Cerebellar nuclear complex (tissue), 1 donor: ENCODE measurements around the gene CENPQ.

Source experiments
- DNase-seq, 2 experiments: peaks; one replicate each; lab custom pipeline; 2025; lab: John Stamatoyannopoulos, UW

Gene CENPQ

DNA sequence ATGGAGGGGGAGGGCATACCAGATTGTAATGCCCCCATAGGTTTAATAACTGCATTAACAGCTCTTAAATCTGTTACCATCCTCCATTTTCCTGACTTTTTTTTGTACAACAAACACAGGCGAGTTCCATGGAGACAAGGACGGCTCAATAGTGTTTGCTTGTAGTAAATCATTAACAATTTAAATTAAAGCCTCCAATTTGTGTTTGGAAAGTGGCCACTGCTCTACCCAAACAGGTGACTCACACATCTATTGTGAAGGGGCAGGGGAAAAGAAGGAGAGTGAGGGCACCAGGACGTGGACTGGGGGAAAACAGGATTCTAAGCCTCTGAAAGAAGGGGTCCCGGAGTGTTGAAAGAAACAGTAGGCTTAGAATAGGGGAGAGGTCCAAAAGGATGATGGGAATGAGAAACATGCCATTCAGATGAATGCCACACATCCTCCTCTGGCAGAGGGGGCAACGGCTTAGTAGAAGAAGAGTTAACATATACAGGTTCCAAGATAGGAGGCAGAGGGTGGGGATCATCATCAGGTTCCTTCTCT is 43.5 kb downstream of the CENPQ start:
- DNase-seq, result no peak

DNA sequence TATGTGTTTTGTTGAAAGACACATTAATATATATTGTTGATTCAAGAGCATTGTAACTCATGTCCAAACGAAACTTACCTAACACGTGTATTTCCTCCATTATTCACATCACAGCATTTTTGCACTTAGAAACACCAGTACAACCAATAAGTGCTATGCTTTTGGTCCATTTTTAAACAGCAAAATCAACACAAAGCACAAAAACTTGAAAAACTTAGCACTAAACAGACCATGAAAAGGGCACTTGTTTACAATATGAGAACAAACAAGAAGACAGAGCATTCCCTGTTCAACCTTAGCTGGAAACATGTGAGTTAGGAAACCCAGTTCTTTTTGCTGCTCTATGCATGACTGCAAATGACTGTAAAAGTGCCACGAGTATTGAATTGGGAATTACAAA is 46.2 kb downstream of the CENPQ start:
- no peak for DNase-seq

DNA sequence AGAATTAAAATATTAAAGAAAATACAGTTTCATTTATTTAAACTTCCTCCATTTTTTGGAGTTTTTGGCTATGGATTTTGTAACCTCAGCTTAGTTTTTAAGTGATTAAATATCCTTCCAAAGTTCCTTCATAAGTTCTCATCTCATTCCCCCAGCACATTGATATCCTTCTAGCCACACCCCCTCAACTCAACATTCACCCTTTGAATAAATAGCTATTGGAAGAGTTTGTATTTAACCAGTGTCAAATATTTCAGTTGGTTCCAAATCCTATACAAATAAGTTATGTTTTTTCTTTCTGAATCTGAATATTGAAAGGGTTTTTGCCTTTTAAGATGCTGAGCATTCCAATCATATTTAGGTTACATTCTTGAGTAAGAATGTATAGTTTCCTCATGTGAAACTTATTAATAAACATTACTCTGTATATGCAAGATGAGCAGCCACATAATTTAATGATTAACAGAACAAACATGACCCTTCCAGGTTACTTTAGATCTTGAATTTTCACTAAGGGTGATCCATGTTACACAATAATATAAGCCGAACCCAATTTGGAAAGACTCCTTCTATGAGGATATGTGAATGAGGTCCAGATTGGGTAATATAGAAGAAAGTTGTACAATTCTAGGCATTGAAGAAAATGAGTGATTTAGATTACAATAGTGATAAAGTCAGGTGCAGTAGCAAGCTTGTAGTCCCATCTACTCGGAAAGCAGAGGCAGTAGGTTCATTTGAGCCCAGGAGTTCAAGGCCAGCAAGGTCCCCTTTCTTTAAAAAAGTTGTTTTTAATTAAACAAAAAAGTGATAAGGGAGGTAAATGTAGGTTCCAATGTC is 50.2 kb downstream of the CENPQ start:
- DNase-seq, result no peak

DNA sequence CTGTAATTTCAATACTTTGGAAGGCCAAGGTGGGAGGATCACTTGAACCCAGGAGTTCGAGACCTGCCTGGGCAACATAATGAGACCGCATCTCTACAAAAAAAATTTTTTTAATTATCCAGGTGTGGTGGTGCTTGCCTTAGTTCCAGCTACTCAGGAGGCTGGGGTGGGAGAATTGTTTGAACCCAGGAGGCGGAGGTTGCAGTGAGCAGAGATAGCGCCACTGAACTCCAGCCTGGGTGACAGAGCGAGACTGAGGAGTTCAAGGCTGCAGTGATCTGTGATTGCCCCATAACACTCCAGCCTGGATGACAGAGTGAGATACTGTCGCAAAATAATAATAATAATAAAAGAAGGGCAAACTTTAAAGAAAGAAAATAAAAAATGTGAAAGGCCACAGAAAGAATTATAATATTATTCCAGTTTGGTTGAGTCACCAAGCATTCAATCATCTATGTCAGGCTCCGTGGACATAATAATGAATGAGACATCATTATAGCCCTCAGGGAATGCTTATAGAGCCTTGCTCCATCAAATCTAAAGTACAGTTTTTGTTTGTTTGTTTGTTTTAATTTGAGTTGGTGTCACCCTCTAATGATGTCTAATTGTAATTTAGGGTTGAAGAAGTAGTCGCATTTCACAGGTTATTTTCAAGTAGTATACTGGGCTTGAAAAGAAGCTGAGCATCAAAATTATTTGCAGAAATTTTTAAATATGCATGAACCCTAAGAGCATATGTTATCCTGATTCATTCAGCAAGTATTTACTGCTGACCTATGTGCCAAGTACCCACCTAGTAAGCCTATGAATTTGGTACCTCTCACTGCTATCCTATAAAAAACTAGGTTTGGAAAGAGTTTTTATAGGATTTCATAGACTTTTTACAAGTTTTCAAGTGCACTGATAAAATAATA is 51.7 kb downstream of the CENPQ start:
- no peak for DNase-seq

DNA sequence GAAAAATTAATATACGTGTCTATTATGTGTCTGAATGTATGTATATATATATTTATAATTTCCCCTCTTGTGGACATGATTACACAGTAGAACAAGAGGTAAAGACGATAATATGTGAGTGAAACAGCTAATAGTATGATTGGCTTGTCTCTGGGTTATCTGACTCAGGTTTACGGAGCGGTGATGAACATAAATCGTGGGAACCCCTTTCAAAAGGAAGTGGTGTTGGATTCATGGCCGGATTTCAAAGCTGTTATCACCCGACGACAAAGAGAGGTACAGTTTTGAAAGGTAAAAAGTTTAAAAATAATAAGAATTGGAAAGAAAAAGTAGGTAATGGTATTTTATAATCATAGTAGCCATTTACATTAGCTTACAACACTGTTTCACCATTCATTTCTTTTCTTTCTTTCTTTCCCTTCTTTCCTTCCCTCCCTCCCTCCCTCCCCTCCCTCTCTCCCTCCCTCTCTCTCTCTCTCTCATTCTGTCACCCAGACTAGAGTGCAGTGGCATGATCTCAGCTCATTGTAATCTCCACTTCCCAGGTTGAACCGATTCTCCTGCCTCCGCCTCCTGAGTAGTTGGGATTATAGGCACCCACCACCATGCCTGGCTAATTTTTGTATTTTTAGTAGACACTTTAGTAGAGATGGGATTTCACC is 52.4 kb downstream of the CENPQ start:
- DNase-seq, result no peak

DNA sequence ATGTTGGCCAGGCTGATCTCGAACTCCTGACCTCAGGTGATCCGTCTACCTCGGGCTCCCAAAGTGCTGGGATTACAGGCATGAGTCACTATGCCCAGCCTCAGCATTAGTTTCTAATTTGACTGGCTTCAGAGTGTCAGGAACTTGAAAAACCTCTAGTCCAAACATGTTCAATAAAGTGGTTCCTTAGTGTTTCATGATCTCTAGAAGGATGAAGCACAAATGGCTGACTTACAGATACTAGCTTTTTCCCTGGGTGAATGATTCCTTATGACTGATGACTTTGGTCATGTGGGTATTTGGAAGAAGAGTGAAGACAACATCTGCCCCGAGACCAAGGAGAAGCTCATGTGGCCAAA is 53.0 kb downstream of the CENPQ start:
- no peak for DNase-seq

DNA sequence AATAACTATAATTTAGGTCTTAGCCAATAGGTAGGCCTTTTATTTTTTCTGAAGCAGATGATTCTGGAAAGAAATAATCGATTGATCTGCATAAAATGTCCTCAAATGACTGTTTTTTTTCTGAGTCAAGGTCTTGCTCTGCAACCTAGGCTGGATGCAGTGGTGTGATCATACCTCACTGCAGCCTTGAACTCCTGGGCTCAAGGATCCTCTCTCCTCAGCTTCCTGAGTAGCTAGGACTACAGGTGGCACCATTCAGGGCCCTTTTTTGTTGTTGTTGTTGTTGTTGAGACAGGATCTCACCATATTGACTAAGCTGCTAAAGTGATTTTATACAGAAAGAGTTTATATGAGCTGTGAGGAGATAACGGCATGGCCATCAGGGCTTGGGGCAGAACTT is 54.7 kb downstream of the CENPQ start:
- DNase-seq, result no peak

DNA sequence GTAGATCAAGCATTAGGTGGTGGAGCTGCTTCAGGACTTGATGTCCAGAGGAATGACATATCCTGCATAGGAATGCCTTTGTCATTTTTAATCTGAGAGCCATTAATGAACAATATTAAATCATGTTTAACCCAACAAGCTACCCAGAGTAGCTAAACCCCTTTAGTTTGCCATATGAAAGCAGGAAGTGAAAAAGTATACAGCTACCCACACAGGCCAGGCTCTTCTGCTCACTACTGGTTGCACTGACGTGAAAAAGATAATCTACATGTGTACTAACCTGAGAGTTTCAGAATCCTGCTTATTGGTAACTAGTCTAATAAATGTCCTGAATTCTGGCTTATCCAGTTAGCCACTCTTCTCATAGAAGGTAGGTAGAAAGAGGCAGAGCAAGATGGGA is 56.5 kb downstream of the CENPQ start:
- DNase-seq, result no peak

DNA sequence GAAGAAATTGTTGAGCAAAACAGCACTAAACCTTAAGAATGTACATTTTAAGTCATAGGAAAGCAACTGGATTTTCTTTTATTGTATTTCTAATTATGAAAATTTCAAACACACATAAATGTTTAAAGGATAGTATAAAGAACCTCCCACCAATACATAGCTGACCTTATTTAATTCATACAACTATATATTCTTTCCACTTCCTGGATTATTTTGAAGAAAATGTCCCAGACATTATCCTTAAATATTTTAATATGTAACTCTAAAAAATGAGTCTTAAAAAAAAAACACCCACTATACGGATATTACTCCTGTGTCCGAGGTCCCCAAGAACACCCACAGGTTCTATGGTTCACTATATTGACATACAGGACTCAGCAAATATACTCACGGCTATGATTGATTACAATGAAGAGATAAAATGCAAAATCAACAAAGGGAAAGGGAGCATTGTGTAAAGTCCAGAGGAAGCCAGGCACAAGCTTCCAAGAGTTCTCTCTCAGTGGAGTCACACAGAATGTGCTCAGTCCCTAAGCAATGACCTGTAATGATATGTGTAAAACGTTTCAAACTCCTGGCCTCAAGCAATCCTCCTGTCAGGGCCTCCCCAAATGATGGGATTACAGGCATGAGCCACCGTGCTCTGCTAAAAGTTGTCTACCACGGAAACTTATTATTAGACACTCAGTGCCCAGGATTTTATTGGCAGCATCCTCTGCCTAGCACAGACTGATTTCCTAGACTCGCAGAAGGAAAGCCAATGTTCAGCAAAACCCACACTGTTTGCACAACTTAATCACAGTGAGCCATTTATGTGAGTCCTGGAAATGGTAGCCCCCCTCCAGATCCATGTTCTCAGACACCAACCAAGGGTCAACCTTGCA is 59.8 kb downstream of the CENPQ start:
- DNase-seq, result no peak

DNA sequence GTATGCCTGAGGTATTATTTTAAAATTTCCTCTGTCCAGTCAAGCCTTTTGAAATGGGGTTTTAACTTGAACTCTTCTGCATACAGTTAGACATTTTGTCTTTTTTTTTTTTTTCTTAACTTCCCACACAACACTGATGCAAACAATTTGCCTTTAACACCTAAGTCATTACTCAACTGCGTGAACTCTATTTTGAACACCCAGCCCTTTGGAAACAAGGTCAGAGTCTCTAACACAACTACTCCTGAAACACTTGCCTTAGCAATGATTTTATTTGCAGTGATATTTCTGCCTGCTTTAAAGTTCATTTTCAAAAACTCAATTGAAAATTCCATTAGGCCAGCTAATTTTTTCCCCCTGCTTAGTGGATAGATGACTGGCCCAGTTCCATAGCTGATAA is 60.7 kb downstream of the CENPQ start:
- no peak for DNase-seq

DNA sequence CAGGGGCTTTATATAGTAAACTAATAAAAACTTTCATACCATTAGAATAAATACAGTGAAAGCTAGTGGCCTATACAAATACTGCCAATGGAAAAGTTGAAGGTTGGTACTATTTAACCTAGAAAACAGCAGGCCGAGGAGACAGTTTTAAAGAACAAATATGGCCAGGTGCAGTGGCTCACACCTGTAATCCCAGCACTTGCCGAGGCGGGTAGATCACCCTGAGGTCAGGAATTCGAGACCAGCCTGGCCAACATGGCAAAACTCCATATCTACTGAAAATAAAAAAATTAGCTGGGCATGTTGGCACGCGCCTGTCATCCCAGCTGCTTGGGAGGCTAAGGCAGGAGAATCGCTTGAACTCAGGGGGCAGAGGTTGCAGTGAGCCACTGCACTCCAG is 61.4 kb downstream of the CENPQ start:
- DNase-seq, result no peak

DNA sequence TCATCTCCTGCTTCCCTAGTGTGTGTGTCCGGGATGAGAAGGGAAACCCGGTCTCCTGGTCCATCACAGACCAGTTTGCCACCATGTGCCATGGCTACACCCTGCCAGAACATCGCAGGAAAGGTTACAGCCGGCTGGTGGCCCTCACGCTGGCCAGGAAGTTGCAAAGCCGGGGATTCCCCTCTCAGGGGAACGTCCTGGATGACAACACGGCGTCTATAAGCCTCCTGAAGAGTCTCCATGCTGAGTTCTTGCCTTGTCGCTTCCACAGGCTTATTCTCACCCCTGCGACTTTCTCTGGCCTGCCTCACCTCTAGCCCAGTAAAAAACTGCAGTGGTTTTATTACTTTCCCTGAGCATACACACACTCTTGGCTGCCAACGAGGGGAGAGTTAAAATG is 63.4 kb downstream of the CENPQ start:
- DNase-seq, result no peak

DNA sequence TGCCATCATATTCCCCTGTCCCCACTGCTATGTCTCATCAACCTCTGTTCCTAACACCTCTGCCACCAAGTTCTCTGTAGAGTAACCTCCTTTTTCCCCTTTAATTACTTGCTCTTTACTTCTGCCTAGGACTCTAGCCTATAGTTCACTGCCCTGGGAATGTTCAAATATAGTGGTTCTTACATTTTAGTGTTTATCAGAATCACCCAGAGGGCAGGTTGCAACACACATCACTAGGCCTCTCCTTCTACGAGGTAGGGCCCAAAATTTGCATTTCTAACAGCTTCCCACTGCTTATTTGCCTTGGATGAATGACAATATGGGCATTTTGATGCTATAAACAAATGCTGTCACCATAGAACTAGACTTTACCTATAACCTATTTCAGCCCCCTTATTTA is 64.2 kb downstream of the CENPQ start:
- DNase-seq, result no peak

DNA sequence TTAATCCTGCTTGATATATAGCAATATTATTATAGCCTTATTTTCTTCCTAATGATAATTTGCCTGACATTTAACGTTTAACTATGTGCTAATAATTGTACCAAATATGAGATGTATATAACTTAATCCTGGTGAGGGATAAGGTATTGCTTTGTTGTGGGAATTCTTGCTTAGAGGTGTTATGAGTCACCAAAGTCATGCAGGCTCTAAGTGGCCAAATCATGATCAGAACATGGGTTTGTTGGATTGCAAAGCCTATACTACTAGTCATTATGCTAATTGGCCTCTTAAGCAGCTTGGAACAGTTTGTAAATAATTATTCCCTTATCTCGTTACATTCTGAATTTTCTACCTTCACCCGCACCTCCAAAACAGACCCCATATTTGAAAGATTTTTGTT is 65.4 kb downstream of the CENPQ start:
- no peak for DNase-seq

DNA sequence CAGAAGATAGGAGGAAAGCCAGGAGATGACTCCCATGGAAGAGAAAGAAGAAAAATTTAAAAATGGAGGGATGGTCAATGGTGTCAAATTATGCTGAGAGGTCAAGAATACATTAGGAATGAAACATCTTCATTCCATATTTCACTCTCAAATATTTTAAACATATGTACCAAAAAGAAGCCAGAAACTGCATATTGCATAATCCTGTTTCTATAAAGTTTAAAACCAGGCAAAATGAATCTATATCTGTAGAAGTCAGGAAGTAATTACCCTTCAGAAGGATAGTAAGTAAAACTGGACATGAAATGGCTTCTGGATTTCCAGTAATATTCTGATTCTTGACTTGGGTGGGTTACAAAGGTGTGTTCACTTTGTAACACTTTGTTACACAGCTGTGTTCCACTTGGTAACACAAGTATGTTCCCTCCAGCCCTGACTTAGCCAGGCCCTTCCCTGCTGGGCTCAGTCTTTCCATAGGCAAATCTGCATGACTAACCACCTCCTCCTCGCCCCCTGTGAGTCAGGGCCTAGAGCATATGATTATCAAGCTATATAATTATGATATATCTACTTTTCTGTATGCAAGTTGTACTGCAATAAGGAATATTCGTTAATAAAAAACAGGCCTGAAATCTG is 67.1 kb downstream of the CENPQ start:
- no peak for DNase-seq

DNA sequence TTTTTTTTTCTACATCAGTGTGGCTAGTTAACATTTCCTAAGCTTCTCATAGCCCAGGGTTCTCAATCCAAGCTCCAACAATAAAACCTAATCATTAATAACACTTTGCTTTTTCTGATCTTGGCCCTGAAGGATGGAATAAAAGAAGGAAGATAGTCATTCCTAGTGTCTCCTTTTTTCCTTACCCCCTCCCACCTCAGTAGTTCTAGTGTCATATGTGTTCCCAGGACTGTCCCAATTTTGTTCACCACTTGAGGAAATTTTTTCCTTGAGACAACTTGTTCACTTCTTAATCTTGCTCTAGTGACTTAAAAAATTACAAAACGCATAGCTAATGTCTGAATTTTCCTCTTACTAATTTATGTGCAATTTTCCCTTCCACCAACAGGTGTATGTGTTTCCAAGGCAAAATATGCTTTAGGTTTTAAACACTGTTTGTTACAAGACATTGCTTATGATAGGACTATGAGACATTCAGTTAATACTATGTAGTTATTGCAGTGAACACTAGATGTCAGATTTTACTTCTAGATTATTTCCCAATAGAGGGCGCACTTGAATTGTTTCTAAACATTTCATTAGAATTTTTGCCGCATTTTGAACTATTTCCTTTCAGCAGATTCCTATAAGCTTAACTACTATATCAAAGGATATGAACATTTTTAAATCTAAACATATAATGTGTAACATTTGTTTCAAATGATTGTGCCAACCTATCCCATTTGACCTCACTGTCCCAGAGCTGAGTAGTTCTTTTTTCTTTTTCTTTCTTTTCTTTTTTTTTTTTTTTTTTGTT is 68.8 kb downstream of the CENPQ start:
- no peak for DNase-seq

DNA sequence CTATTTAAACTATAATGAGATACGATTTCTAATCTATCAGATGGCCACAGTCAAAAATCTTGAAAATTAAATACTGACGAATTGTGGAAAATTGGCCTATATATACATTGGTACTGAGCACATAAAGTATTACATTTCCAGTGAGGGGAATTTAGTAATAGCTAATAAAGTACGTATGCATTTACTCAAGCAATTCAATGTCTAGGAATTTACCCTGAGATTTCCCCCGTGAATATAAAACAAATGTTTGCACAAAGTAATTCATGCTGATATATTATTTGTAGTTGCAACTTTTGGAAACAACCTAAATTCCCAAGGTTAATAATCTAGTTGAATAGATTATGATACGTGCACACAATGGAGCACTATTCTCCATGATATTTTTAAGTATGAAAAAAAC is 72.6 kb downstream of the CENPQ start:
- no peak for DNase-seq

DNA sequence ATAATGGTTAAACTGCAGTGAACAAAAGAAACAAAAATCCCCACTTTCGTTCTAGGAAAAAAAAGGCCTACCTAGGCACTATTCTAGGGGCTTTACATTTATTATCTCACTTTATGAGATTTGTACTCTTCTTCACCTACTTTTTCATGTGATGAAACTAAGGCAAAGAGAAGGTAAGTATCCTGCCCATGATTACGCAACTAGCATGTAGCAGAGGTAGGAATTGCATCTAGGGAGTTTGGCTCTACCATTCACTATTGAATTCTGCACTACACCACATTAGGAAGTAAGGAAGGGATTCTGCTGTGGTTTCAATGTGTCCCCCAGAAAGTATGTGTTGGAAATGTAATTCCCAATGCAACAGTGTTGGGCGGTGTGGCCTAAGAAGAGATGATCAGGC is 75.9 kb downstream of the CENPQ start:
- no peak for DNase-seq

DNA sequence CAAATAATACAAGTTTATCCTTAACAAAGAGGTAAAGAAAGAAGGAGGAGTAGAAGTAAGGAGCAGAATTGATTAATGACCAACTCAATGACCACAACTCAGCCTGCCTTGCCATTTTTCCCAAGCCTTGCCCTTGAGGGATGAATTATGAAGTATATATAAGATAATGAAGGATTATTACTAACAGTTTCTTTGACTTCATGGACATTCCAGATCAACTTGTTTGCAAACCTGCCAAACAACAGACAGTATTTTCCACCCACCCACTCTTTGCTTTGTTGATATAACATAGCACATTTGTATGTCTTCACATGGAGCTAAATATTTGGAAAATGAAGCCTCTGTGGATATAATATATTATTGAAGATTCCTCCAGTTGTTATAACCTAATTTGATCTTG is 77.4 kb downstream of the CENPQ start:
- no peak for DNase-seq

DNA sequence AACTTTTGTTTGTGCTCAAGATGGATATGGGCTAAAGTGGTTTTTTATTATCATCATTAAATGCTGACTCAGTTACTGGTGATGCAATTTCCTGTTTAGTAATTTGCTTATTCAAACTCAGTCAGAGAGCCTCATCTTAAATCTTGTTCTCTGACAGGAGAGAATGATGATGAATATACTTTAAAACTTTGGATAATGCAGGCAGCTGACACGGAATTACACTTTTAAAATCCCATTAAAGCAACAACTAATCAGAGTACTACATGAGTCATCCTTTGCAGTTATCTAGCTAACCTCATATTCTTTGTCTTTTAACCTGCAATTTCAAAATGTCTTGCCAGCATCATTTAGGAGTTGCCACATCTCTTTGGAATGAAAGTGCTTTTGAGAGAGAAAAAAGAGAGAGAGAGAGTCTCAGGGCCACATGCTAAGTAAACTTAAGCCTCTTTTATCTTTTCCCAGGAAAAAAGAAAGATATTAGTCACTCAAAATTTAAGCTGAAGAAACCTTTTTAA is 78.1 kb downstream of the CENPQ start:
- no peak for DNase-seq
